ENCODE results near the gene ALDH16A1. TPM values are rescaled to one million over a fixed set of nuclear protein-coding genes. Genes with fewer than 3 reads are reported as not detected.

ALDH16A1 gene
- total and polyA plus RNA-seq, 11 donors = 3.4 to 18.6 (median 8.5) TPM

DNA sequence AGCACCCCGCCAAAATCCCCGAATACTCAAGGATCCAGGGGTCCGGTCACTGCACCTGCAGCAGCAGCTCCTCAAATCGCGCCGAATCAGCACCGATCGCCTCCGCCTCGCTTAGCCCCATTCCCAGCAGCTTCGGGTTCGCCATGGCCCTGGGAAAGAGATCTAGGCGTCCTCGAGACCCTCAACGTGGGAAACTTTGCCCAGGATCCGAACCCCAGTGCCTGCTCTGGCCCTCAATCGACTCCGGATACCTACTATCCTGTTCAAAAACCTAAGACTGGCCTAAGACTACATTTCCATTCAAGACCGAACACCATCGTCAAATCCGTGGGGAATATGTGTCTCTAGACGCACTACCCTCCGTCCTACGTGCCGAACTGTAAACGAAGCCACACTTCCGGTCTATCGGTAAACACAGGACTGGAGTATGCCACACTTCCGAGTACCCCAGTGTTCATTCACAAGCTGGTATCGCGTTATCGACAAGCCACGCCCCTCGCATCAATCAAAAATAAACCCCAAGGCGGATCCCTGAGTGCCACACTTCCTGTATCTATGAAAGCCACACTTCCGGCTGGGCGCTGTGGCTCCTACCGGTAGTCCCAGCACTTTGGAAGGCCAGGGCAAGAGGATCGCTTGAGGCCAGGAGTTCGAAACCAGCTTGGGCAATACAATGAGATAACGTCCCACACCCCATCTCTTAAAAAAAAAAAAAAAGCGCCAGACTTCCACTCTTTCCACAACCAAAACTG is 1.4 kb upstream of the ALDH16A1 start, which contains the start of gene PIH1D1:
Gene PIH1D1, minus strand, starts transcription at position 385 of the 752 bp plus-strand sequence. Its CDS starts 240 bp downstream, at position 145.
- peaks cover 0 to 32% (median 11%) of the 10 kb centered on the region in 12 donors for H3K4me1 ChIP-seq
- no peaks in the 10 kb centered on the region for H3K27me3 ChIP-seq
- intact Hi-C loops (cut with DNase I) = loop anchor here in 2 of 10 donors (1.0 to 5.0 kb wide), 5 partner anchors 8 to 425 kb away; partner anchors contain the start of genes AKT1S1 (in 1 of the 2), RPL13A (in 1 of the 2), RRAS (in 1 of the 2) and SCAF1 (in 1 of the 2)
- H3K27ac ChIP-seq = peak within 1 kb of the TSS; percentile 86 to 99 (median 96)
- peak; percentile 94 to 98 (median 97) for DNase-seq
- peak; percentile 73 to 85 (median 84) for ATAC-seq
- peaks cover 0 to 24% (median 7%) of the 10 kb centered on the region in 9 donors for H3K36me3 ChIP-seq
- no peaks in the 10 kb centered on the region for H3K9me3 ChIP-seq
- peak within 1 kb of the TSS; percentile 25 to 88 (median 71) for H3K4me3 ChIP-seq
- 2 to 6% (median 4%) methylated on average over 32 to 42 of the region's 42 CpGs for WGBS, 4 donors
- TF ChIP-seq, protein P1, sequence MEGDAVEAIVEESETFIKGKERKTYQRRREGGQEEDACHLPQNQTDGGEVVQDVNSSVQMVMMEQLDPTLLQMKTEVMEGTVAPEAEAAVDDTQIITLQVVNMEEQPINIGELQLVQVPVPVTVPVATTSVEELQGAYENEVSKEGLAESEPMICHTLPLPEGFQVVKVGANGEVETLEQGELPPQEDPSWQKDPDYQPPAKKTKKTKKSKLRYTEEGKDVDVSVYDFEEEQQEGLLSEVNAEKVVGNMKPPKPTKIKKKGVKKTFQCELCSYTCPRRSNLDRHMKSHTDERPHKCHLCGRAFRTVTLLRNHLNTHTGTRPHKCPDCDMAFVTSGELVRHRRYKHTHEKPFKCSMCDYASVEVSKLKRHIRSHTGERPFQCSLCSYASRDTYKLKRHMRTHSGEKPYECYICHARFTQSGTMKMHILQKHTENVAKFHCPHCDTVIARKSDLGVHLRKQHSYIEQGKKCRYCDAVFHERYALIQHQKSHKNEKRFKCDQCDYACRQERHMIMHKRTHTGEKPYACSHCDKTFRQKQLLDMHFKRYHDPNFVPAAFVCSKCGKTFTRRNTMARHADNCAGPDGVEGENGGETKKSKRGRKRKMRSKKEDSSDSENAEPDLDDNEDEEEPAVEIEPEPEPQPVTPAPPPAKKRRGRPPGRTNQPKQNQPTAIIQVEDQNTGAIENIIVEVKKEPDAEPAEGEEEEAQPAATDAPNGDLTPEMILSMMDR (IDR thresholded peaks at IDR 0.05) = peak in 6 of 12 donors; percentile 5 to 28 (median 24)
- peak in 1 of 2 donors; percentile 54 for TF ChIP-seq POLR2A (IDR thresholded peaks at IDR 0.05)

DNA sequence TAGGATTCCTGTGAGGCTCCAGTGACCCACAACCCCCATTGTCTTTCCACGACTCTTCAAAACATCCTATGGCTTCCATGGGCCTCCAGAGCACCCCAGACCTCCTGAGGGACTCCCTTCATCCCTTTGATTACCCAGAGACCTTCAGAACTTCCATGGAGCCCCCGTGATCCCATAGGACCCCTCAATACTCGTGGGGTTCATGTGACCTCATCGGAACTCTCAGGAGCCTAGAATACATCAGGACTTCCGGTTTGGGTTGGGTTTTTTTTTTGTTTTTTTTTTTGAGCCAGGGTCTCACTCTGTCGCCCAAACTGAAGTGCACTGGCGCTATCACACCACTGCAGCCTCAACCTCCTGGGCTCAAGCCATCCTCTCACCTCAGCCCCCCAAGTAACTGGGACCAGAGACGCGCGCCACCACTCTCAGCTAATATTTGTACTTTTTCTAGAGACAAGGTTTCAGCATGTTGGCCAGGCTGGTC is 774 bp downstream of the ALDH16A1 start:
- DNase-seq (no peak), ATAC-seq (no peak)
- no peaks in the 10 kb centered on the region for H3K27me3 ChIP-seq
- H3K27ac ChIP-seq = peak overlapping the region; percentile 86 to 99 (median 96)
- H3K4me1 ChIP-seq = peaks cover 0 to 43% (median 11%) of the 10 kb centered on the region in 12 donors
- TF ChIP-seq POLR2A (IDR thresholded peaks at IDR 0.05) = no peak
- TF ChIP-seq, protein P1 (IDR thresholded peaks at IDR 0.05) = no peak
- no peaks in the 10 kb centered on the region for H3K9me3 ChIP-seq
- H3K36me3 ChIP-seq = peaks cover 0 to 12% (median 3%) of the 10 kb centered on the region in 9 donors
- WGBS, 4 donors = 37 to 45% (median 41%) methylated on average over 10 of the region's 10 CpGs
- H3K4me3 ChIP-seq = peak overlapping the region; percentile 25 to 85 (median 70)
- intact Hi-C loops (cut with DNase I) = loop anchor here in 3 of 10 donors (1.0 to 5.0 kb wide), 5 partner anchors 15 to 423 kb away; partner anchors contain the start of genes AKT1S1 (in 1 of the 3), RPL13A (in 1 of the 3), RPS11 (in 1 of the 3) and RRAS (in 1 of the 3)

DNA sequence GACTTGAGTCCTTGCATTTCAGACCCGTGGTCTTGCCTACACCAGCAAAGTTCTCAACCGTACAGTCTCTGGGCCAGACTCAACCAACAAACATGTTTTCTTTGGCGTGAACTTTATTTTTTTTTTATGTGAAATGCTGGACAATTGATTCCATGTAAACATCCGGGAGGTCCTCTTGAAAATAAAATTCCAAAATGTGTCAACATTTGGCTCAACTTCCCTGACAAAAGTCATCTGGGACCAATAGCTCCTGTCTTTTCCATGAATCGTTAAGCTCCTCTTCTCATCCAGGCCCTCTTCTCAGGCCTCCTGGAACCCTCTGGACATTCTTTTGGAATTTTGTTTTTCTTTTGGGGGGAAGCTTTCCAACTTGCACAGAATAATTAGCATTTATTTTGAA is 2.7 kb downstream of the ALDH16A1 start:
- H3K9me3 ChIP-seq = no peaks in the 10 kb centered on the region
- H3K4me1 ChIP-seq = peaks cover 0 to 40% (median 10%) of the 10 kb centered on the region in 12 donors
- H3K27me3 ChIP-seq = no peaks in the 10 kb centered on the region
- DNase-seq (no peak), ATAC-seq (no peak)
- WGBS, 4 donors = 53 to 71% (median 59%) methylated on average over 5 of the region's 5 CpGs
- no peak for TF ChIP-seq POLR2A (IDR thresholded peaks at IDR 0.05)
- TF ChIP-seq, protein P1 (IDR thresholded peaks at IDR 0.05) = no peak
- H3K36me3 ChIP-seq = peaks cover 0 to 20% (median 13%) of the 10 kb centered on the region in 9 donors
- peak overlapping the region in 11 of 12 donors; percentile 3 to 79 (median 61) for H3K27ac ChIP-seq
- intact Hi-C loops (cut with DNase I) = loop anchor here in 1 of 10 donors (2.0 kb wide), 1 partner anchor 21 kb away; no protein-coding TSS in a partner anchor
- H3K4me3 ChIP-seq = no peak overlapping the region

DNA sequence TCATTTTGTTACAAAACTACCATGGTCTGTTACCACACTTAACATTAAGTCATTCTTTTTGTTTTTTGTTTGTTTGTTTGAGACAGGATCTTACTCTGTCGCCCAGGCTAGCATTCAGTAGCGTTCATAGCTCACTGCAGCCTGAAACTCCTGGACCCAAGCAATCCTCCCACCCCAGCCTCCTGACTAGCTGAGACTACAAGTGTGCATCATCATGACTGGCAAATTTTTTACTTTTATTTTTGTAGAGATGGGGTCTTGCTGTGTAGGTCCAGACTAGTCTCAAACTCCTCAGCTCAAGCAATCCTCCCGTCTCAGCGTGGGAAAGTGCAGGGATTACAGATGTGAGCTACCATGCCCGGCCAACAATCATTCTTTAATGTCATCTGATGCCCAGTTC is 3.3 kb downstream of the ALDH16A1 start:
- no peak overlapping the region for H3K4me3 ChIP-seq
- peaks cover 0 to 40% (median 9%) of the 10 kb centered on the region in 12 donors for H3K4me1 ChIP-seq
- no peak for TF ChIP-seq POLR2A (IDR thresholded peaks at IDR 0.05)
- TF ChIP-seq, protein P1 (IDR thresholded peaks at IDR 0.05) = no peak
- H3K36me3 ChIP-seq = peaks cover 0 to 20% (median 13%) of the 10 kb centered on the region in 9 donors
- ATAC-seq = no peak
- WGBS, 4 donors = 74 to 80% (median 77%) methylated on average over 5 of the region's 5 CpGs
- no peaks in the 10 kb centered on the region for H3K9me3 ChIP-seq
- H3K27ac ChIP-seq = peak overlapping the region in 10 of 12 donors; percentile 3 to 79 (median 62)
- H3K27me3 ChIP-seq = no peaks in the 10 kb centered on the region
- DNase-seq = no peak
- intact Hi-C loops (cut with DNase I) = loop anchor here in 1 of 10 donors (2.0 kb wide), 1 partner anchor 20 kb away; no protein-coding TSS in a partner anchor

Data from heart left ventricle (tissue), 16 donors.